D721Med (cell line): Measurements from ENCODE around the gene KIF26A.

Experiments
- DNase-seq: peaks from one replicate; pipeline ENCODE4 v3.0.0; 2011; ENCODE audit warnings: low spot score; ENCODE audit not compliant: insufficient read length
- FAIRE-seq: peaks from 2 replicates; lab custom pipeline; 2011; peaks lifted over from hg19 to GRCh38; lab: Jason Lieb, UNC
- CTCF ChIP-seq: IDR thresholded peaks from 2 replicates; pipeline ENCODE4 v1.5.1; 2012; ENCODE audit warnings: mild to moderate bottlenecking, control low read depth; ENCODE audit not compliant: insufficient read depth; ENCODE audit errors: missing control alignments

The KIF26A gene

GRCh38 chr14:104226421-104227383, 88.3 kb downstream of the KIF26A start:
- no peak for TF ChIP-seq CTCF
- FAIRE-seq (no peak), DNase-seq (no peak)

DNA sequence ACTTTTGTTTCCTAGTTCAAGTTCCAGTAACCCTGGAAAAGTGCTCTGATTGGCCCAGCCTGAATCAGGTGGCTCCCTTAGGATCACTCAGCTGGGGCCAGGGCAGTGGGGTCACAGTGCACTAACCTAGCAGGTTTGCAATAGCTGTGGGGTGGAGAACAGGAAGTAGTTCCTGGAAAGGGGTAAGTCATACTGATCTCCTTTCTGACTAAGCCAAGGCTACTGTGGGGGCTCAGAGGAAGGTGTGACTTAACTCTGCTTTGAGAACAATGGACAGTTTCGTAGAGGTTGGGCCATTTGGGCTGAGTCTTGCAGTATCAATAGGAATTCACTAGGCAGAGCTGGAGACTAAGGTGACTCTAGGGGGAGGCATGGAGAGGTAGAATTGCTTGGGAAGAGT, 89.4 kb downstream of the KIF26A start:
- no peak for DNase-seq
- no peak for FAIRE-seq
- no peak for TF ChIP-seq CTCF

- no peak for TF ChIP-seq CTCF
- FAIRE-seq (no peak), DNase-seq (no peak)
Observed at GRCh38 chr14:104228221-104228620, 89.8 kb downstream of the KIF26A start.

DNA sequence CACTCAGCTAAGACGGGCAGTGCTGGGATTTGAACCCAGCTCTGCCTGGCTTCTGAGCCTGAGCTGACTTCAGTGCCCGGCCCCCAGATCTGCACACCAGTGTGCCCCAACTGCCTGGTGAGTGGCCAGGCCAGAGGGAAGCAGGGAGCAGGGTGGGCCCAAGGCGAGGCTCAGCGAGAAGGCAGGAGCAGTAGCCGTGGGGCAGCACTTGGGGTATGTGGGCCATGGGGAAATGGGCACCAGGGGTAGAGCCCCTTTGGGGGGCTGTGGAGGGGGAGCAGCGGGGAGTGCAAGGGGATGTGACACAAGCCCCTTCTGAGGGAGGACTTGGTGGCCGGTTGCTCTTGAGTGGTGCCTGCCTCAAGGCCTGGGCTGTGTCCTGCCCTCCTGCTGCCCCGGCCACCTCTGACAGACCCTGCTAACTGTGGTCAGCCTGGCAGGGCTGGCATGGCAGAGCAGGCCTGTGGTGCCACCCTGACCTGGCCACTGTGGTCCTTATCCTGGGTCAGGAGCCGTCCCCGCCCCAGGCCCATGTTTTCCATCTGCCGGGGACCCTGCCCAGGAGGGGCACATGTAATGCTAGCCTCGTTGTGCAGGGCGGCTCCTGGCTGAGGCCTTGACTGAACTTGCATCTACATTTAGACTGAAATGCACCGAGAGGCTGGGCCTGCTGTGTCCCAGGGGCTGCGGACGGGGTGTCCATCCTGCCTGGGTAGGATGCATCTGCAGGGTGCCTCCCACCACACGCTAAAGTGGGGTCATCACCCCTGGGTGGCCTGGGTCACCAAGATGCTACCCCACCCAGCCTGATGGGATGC, 90.5 kb downstream of the KIF26A start:
- no peak for FAIRE-seq
- no peak for TF ChIP-seq CTCF
- DNase-seq: no peak

- FAIRE-seq (no peak), DNase-seq (no peak)
- no peak for TF ChIP-seq CTCF
Observed at GRCh38 chr14:104229534-104230055, 91.2 kb downstream of the KIF26A start.

- FAIRE-seq (no peak), DNase-seq (no peak)
- no peak for TF ChIP-seq CTCF
Observed at GRCh38 chr14:104230119-104230815, 91.9 kb downstream of the KIF26A start.
